RPMI7951 (cell line): Measurements from ENCODE around the gene OGG1. TPM values are rescaled to one million over a fixed set of nuclear protein-coding genes. Genes with fewer than 3 reads are reported as not detected.

Experiments
- DNase-seq: peaks from one replicate; pipeline ENCODE4 v3.0.0-alpha.2; 2012; ENCODE audit warnings: low read depth
- total RNA-seq: library from RNA; depleted of rRNA; stranded (reverse); fragments of >200 nt; shearing (Covaris generic); gene quantifications from 2 replicates; pipeline ENCODE4 v1.2.3, GENCODE V29; 2014; rRNA removed

Gene OGG1
- total RNA-seq, 1 experiment from 2014 or later, result 34.4 TPM

DNA sequence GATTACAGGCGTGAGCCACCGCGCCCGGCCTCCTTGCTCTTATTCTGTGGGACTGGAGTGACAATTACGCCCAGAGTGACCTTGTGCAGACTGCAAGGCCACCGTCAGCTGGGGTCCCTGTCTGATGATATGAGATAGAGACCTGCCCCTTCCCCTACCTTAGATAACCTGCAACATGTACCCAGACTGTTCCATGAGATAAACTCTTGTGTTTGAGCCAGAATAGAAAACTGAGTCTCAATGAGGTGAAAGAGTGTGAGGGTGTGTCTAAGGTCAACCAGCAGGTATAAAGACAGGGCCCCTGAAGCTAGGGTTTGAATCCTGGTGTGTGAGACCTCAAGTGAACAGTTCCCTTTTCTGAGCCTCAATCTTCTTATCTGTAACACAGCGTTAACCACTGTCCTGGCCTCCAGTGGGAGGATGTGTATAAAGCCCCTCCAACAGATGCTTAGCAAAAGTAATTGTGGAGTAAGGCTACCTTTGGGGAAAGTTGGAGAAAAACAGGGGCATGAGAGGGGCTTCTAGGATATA, 36.5 kb downstream of the OGG1 start:
- DNase-seq, result no peak

DNA sequence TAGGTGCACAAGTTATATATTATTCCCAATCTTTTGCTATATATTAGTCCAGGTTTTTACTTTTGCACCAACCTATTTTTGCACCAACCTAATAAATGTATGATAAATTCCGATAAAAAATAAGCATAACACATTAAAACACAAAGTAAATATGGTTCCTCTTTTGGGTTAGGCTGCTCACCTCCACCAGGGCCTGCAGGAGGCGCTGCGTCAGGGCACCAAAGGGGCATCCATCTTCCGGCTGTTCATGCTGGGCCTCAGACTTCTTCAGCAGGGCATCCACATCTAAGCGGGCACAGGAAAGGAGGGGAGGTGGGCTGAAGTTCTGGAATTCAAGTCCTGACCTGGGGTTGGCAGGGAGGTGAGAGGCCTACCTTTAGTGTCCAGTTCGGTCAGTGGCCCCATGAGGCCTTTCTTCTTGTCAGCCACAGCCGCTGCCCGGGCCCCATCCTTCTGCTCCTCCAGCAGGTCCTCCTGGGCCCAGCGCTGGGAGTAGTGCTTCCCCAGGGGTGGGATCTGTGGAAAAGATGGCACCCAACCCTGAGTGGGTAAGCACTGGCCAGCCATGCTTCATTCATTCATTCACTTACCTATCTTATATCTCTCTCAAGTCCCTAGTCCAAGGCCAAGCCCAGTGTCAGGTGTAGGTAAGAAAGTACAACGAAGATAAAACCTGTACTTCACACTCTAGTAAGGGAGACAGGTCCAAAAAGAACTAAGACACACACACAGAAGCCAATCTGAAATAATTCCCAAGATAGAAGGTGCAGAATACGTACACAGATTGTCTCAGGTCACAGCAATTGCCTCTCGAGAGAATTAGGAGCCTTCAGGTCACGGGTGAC, 37.3 kb downstream of the OGG1 start:
- no peak for DNase-seq

DNA sequence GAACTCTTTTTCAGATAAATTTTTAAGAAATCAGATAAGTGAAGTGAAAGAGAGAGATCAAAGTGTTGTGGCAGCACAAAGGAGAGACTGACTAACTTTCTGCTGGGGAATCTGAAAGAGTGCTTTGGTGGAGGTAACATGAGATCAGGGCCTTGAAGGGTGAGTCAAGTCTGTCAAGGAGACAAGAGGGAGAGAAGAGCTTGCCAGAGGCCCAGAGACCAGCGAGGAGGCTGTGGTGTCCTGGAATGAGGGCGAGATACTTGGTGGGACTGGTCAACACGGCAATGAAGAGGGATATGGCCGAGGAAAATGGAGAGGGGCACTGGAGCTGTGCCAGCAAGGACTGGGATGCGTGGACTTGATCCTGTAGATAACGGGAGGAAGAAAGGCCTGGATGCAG, 38.0 kb downstream of the OGG1 start:
- no peak for DNase-seq

- DNase-seq, result no peak
Measured at GRCh38 chr3:9791127-9791526, 41.4 kb downstream of the OGG1 start.

- DNase-seq, result no peak
Measured at GRCh38 chr3:9791790-9792404, 42.1 kb downstream of the OGG1 start.

DNA sequence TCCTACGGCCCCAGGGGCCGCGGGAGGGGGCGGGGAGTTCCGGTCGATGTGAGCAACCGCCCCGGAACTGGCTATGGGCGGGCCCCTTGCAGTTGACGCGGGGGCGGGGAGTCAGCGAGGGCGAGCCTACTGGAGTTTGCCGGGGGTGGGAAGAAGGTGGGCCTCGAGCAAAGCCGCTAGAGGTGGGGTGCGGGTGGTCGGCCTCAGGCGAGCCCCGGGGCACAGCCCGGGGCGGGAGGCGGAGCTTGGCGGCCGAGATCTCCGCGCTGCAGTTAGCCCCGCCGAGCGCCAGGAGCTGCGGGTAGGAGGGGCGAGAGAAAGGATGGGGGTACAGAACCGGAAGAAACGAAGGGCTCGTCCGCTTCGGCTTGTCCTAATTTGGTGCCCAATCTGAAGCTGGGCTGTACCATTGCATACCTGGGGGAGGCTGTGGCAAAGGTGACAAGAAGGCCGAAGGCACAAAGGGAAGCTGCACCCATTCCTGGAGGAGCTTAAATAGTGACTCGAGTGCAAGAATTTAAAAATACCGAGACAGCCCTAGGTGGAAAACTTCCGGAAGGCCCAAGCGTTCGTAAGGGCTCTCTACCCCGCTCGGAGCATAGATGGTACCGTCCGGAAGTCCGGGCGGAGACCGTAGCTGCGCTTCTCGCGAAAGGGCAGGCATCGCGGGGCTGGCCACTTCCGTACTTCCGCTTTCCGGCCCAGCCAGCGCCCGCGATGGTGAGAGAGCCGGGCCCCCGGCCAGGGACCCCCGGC, 42.8 kb downstream of the OGG1 start, which contains the start of the genes ARPC4 and TADA3:
Gene ARPC4 (plus strand): TSS at position 678 of the 756 bp plus-strand sequence. CDS start 40 bp downstream, at position 718.
Gene TADA3 (minus strand): TSS at position 69 of the 756 bp plus-strand sequence. CDS start 1,007 bp downstream, outside the sequence.
- peak; percentile 96 for DNase-seq

GRCh38 chr3:9793161-9793781, 43.5 kb downstream of the OGG1 start:
- peak; percentile 48 for DNase-seq

DNA sequence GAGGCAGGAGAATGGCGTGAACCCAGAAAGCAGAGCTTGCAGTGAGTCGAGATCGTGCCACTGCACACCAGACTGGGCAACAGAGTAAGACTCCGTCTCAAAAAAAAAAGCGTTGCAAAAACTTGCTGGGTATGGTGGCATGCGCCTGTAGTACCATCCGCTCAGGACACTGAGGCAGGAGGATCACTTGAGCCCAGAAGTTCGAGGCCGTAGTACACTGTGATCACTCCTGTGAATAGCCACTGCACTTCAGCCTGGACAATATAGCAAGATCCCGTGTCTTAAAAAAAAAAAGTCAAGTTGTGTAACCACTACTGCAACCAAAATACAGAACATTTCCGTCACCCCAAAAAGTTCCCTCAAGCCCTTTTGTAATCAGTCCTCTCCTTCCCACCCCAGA, 44.6 kb downstream of the OGG1 start:
- no peak for DNase-seq

- DNase-seq, result no peak
Measured at GRCh38 chr3:9795207-9795606, 45.5 kb downstream of the OGG1 start.

DNA sequence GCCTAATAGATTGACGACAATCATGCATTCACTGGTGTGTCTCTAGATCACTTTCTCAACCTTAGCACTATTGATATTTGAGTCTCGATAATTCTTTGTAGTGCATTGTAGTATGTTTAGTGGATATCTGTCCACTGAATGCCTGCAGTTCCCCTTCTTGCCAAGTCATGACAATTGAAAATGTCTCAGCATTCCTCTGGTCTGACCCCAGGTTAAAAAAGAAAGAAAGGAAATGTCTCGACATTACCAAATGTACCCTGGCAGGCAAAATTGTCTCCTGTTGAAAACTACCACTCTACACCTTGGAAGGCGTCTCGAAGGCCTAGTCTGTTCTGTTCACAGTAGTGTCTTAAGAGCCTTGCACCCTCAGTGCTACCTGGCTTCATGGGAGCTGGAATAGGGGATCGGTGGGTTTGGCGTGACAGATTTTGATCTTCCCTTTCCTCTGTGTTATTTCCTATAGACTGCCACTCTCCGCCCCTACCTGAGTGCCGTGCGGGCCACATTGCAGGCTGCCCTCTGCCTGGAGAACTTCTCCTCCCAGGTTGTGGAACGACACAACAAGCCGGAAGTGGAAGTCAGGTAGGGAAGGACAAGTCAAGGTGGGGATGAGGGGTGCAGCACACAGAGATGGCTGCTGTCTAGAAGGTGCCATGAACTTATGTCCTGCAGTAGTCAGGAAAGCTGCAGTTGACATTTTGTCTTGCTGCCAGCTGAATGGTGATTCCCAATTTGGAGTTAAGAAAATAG, 47.6 kb downstream of the OGG1 start:
- DNase-seq, result no peak

DNA sequence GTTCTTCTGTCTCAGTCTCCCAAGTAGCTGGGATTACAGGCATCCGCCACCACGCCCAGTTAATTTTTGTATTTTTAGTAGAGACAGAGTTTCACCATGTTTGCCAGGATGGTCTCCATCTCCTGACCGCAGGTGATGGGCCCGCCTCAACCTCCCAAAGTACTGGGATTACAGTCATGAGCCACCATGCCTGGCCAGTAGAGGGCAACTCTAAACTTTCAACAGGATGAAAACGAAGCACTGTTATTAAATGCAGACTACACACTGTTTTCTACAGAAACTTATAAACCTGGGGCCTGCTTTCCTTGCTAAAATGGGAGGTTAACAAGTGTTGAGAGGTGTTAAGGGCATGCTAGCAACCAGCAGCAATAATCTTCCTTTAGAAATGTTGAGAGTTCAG, 50.8 kb downstream of the OGG1 start:
- no peak for DNase-seq

DNA sequence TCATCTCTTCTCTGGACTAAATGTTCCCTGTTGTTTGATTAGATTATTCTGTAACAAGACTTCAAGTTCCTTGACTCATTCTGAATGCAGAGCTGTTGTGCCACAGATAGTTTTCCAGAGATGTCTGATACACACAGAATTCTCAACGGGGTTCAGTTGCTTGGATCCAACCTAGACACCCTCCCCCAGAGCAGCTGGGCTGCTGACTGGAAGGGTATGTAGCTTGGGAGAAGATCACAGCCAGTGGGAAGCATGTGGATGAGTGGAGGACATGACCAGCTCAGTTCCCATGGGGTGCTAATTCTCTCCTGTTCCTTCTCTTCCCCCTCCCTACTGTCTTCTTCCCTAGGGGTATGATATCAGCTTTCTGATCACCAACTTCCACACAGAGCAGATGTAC, 53.7 kb downstream of the OGG1 start:
- DNase-seq, result no peak

- DNase-seq, result no peak
Measured at GRCh38 chr3:9804996-9805395, 55.2 kb downstream of the OGG1 start.

DNA sequence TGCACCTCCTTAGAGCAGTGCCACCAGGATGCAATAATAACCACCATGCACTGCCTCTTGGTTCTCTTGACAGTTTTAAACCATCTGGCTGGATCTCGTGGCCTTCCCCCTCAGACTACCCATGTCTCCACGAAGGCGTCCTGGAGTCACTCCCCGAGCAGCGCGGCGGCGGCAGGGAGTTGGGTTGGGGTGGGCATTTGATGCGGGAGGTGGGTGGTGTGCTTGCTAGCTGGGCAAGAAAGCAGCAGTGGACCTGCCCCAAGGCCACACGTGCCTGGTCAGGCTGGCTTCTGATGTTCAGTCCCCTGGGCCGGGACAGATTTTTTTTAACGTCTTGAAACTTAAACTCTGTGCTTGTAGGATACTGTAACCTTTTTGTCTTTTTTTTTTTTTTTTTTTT, 56.4 kb downstream of the OGG1 start:
- DNase-seq, result no peak

Other genes starting within 250 kb of the OGG1 start
- not detected in 2 replicates for gene LHFPL4, start 196.1 kb upstream of the OGG1 start, total RNA-seq
- 34.9 and 38.7 TPM in 2 replicates for gene MTMR14, start 100.4 kb upstream of the OGG1 start, total RNA-seq
- not detected in 2 replicates for gene CPNE9, start 46.1 kb upstream of the OGG1 start, total RNA-seq
- 14.2 and 15.2 TPM in 2 replicates for gene BRPF1, start 18.2 kb upstream of the OGG1 start, total RNA-seq
- 40.4 and 46.9 TPM in 2 replicates for gene CAMK1, start 20.0 kb downstream of the OGG1 start, total RNA-seq
- 99.1 and 107 TPM in 2 replicates for gene TADA3, start 42.5 kb downstream of the OGG1 start, total RNA-seq
- gene ARPC4, start 43.1 kb downstream of the OGG1 start, total RNA-seq, result 254 and 426 TPM in 2 replicates
- 4.7 and 7.4 TPM in 2 replicates for gene TTLL3, start 60.3 kb downstream of the OGG1 start, total RNA-seq
- gene RPUSD3, start 94.1 kb downstream of the OGG1 start, total RNA-seq, result 47.5 and 49.5 TPM in 2 replicates
- gene CIDEC, start 130.3 kb downstream of the OGG1 start, total RNA-seq, result not detected in 2 replicates
- gene JAGN1, start 140.7 kb downstream of the OGG1 start, total RNA-seq, result 34.7 and 36.8 TPM in 2 replicates
- not detected in 2 replicates for gene IL17RE, start 152.9 kb downstream of the OGG1 start, total RNA-seq
- 23.2 and 25.8 TPM in 2 replicates for gene IL17RC, start 167.1 kb downstream of the OGG1 start, total RNA-seq
- 32.1 and 38.9 TPM in 2 replicates for gene CRELD1, start 183.9 kb downstream of the OGG1 start, total RNA-seq
- gene PRRT3, start 202.5 kb downstream of the OGG1 start, total RNA-seq, result 0.98 and 1.2 TPM in 2 replicates
- gene EMC3, start 236.9 kb downstream of the OGG1 start, total RNA-seq, result 56.0 and 59.1 TPM in 2 replicates